K562 (cell line): ENCODE data around the gene HLCS. TPM values are rescaled to one million over a fixed set of nuclear protein-coding genes. Genes with fewer than 3 reads are reported as not detected.

ENCODE experiments used
- ATAC-seq: fragments of 200-7000 bp; cut with Tn5 transposase; 3 replicates; pipeline ENCODE4 v1.9.1; 2020; ENCODE audit warnings: moderate library complexity
- BruUV-seq: library from RNA; stranded (reverse); fragments of 400-500 nt; replicated peaks from 2 replicates; lab custom pipeline; 2021; lab: Mats Ljungman, UMichigan
- CTCF ChIA-PET: fragments of 300-600 bp; formaldehyde crosslinking; extraction: SDS; loops from one replicate; lab custom pipeline; 2021; ENCODE audit warnings: low intra/inter-chr PET ratio; lab: Yijun Ruan, JAX
- POLR2A ChIA-PET: fragments of 300-600, 350-650 bp; sonication (Branson Sonifier 250); formaldehyde crosslinking; extraction: SDS; loops from one replicate; lab custom pipeline; 2021; ENCODE audit warnings: antibody characterized with exemption, inconsistent platforms; lab: Yijun Ruan, JAX
- DNase-seq, 4 experiments: peaks; one replicate each; pipeline versions ENCODE4 v3.0.0 to v3.0.0-alpha.2; 2011 to 2018; ENCODE audit warnings: low spot score in 3 of 4, mixed read lengths in 3 of 4; ENCODE audit errors: extremely low read depth in 1 of 4
- FAIRE-seq: peaks from 2 replicates; lab custom pipeline; 2011; peaks lifted over from hg19 to GRCh38; lab: Jason Lieb, UNC
- H2AFZ ChIP-seq: 2 replicates; pipeline ENCODE4 v1.6.0; 2011; ENCODE audit warnings: low read depth, low read length, control low read depth, inconsistent platforms
- H3K27ac ChIP-seq: fragments of 200-600 bp; 3 replicates; pipeline ENCODE4 v1.8.0; 2011; ENCODE audit warnings: low read depth, mild to moderate bottlenecking, control low read depth, inconsistent platforms, low read length, moderate library complexity, mixed read lengths; ENCODE audit errors: extremely low read depth
- H3K27me3 ChIP-seq, 2 experiments: fragments of 300-600 bp in 1 of 2; 2 replicates in 1 of 2; 3 replicates in 1 of 2; pipeline versions ENCODE4 v1.6.0 to v1.8.0; 2011; ENCODE audit warnings: inconsistent platforms in 2 of 2, low read length in 2 of 2, mild to moderate bottlenecking in 1 of 2, mixed read lengths in 1 of 2, moderate library complexity in 1 of 2; ENCODE audit not compliant: control insufficient read depth in 2 of 2, insufficient read depth in 2 of 2
- H3K36me3 ChIP-seq: fragments of 300-600 bp; 3 replicates; pipeline ENCODE4 v1.8.0; 2011; ENCODE audit warnings: mild to moderate bottlenecking, low read length, inconsistent platforms; ENCODE audit not compliant: control insufficient read depth, insufficient read depth
- H3K4me1 ChIP-seq, 2 experiments: fragments of 200-600 bp in 1 of 2; replicated peaks in 1 of 2; 2 replicates in 1 of 2; 3 replicates in 1 of 2; pipeline versions ENCODE4 v1.5.1 to v1.8.0; 2011; ENCODE audit warnings: inconsistent platforms in 2 of 2, low read length in 2 of 2, mild to moderate bottlenecking in 1 of 2, mixed read lengths in 1 of 2, moderate library complexity in 1 of 2; ENCODE audit not compliant: control insufficient read depth in 2 of 2, insufficient read depth in 2 of 2
- H3K4me2 ChIP-seq: 2 replicates; pipeline ENCODE4 v1.6.1; 2011; ENCODE audit warnings: low read length, control low read depth, inconsistent platforms, mixed read lengths; ENCODE audit not compliant: insufficient read depth
- H3K4me3 ChIP-seq: fragments of 200-600 bp; sonication (generic), shearing (Covaris generic); 2 replicates; pipeline ENCODE4 v1.5.1; 2016; ENCODE audit warnings: control low read depth, inconsistent platforms
- H3K79me2 ChIP-seq: fragments of 200-600 bp; 3 replicates; pipeline ENCODE4 v1.8.0; 2011; ENCODE audit warnings: low read length, inconsistent platforms; ENCODE audit not compliant: control insufficient read depth, insufficient read depth
- H3K9ac ChIP-seq, 2 experiments: 2 replicates each; pipeline versions ENCODE4 v1.6.0 to v1.6.1; 2011; ENCODE audit warnings: low read depth in 2 of 2, low read length in 2 of 2, control low read depth in 1 of 2, inconsistent platforms in 1 of 2, mild to moderate bottlenecking in 1 of 2, mixed read lengths in 1 of 2; ENCODE audit not compliant: insufficient read depth in 1 of 2
- H3K9me1 ChIP-seq: one replicate; pipeline ENCODE4 v1.6.0; 2011; ENCODE audit warnings: inconsistent platforms, mild to moderate bottlenecking, low read length, moderate library complexity; ENCODE audit not compliant: control insufficient read depth, insufficient read depth
- H3K9me3 ChIP-seq: replicated peaks from 2 replicates; pipeline ENCODE4 v1.5.1; 2011; ENCODE audit warnings: low read depth, low read length, inconsistent platforms; ENCODE audit not compliant: control insufficient read depth, insufficient read depth
- H4K20me1 ChIP-seq: replicated peaks from 2 replicates; pipeline ENCODE4 v1.6.1; 2011; ENCODE audit warnings: low read length, inconsistent platforms, mixed read lengths; ENCODE audit not compliant: control insufficient read depth, insufficient read depth
- ARID4B ChIP-seq: sonication (generic); formaldehyde crosslinking; IDR thresholded peaks from 2 replicates; pipeline ENCODE4 v1.8.0; 2022; ENCODE audit warnings: mild to moderate bottlenecking, missing genetic modification reagents
- FIP1L1 ChIP-seq: fragments of 200-400 bp; formaldehyde crosslinking; IDR thresholded peaks from 2 replicates; pipeline ENCODE4 v1.6.1; 2018; ENCODE audit warnings: mild to moderate bottlenecking, low read depth, low read length; ENCODE audit not compliant: poor library complexity, severe bottlenecking
- KAT8 ChIP-seq: fragments of 450-650 bp; IDR thresholded peaks from 2 replicates; pipeline ENCODE4 v1.6.1; 2016; ENCODE audit warnings: low read depth, mild to moderate bottlenecking
- ZNF124 ChIP-seq: sonication (generic); formaldehyde crosslinking; IDR thresholded peaks from 2 replicates; pipeline ENCODE4 v1.8.1; 2022; ENCODE audit warnings: missing genetic modification reagents
- ZNF184 ChIP-seq: sonication (generic); formaldehyde crosslinking; IDR thresholded peaks from 2 replicates; pipeline ENCODE4 v1.5.0; 2020; ENCODE audit warnings: missing genetic modification reagents
- WGBS: fragments of 100-300 bp; shearing (Covaris generic); methylation state at CpG from one replicate; pipeline ENCODE4 v1.1.6; 2016; ENCODE audit warnings: low coverage, mixed read lengths; ENCODE audit not compliant: insufficient coverage; ENCODE audit errors: missing lambda C conversion rate; 5-methylcytosine and 5-hydroxymethylcytosine counted together
- in situ Hi-C: fragments of 300-500 bp; cut with MboI; formaldehyde crosslinking; loops from 4 replicates; pipeline ENCODE4 v1.15.0; 2018; ENCODE audit warnings: inconsistent platforms, mixed read lengths
- intact Hi-C: fragments of 100-400 bp; cut with micrococcal nuclease; formaldehyde crosslinking; loops from 2 replicates; pipeline ENCODE4 v1.14.2; 2022
- polyA plus RNA-seq, 8 experiments: library from polyadenylated mRNA; depleted of rRNA in 4 of 8; stranded (reverse) in 5 of 8; unstranded in 3 of 8; fragments of >200 nt; fragmentation: Nextera tagmentation in 2 of 8; fragmentation: Illumina TruSeq in 1 of 8; extraction: Ambion mirVana in 2 of 8; extraction: Trizol in 1 of 8; gene quantifications; 2 replicates each; pipeline versions ENCODE4 v1.2.1 to v1.2.3, GENCODE V29; 2011 to 2014; ENCODE audit warnings: inconsistent platforms in 1 of 8, missing spikeins in 1 of 8
- total RNA-seq, 7 experiments: library from RNA; depleted of rRNA in 6 of 7; stranded (reverse); fragments of >200 nt in 6 of 7; fragmentation: Illumina TruSeq in 2 of 7; extraction: Trizol in 2 of 7; gene quantifications; 2 replicates each; pipeline versions ENCODE4 v1.2.1 to v1.2.3, GENCODE V29; 2011 to 2021; ENCODE audit warnings: low replicate concordance in 1 of 7
- TF ChIP-seq, protein P1 (sequence below): sonication (generic); formaldehyde crosslinking; IDR thresholded peaks from 2 replicates; pipeline ENCODE4 v1.8.1; 2023; ENCODE audit warnings: mild to moderate bottlenecking, missing genetic modification reagents

Gene HLCS
- total and polyA plus RNA-seq, 9 of the 15 experiments (the other 6 are each of a cell fraction or from before 2014, with no cell fraction given) = 3.0 to 21.5 (median 17.1) TPM

DNA sequence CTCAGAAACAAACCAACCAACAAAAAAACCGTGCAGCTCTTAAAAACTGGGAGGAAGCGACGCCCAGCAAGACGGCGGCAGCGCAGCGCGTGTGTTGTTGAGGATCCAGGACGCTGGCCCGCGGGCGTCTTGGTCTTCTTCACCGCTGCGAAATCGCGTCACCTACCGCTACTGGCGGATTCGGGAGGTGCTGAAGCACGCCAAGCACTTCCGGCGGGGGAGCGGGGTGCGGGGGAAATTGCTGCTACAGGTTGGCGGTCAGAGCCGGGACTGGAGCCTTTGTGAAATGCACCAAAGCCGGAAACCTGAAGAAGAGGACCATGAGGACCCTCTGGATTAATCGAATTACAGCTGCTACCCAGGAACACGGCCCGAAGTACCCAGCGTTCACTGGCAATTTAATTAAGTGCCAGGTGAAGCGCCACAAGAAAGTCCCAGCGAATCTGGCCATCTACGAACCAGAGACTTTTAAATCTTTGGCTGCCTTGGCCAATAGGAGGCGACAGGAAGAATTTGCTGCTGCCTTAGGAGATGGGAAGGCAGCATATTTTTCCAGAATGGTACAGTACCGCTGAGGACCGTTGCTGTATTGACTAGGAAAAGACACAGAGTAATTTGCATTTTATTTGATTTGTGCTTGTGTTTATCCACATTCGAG is 28.2 kb upstream of the HLCS start:
- H3K36me3 ChIP-seq = no peaks in the 10 kb centered on the region
- H3K79me2 ChIP-seq = no peaks in the 10 kb centered on the region
- no peak overlapping the region for H3K4me3 ChIP-seq
- ChIA-PET POLR2A (interaction anchor here (0.8 to 1.1 kb wide), 2 partner anchors 100 to 618 kb away, joined by 3 read pairs; no protein-coding TSS in a partner anchor), CTCF (no interaction called here)
- no peaks in the 10 kb centered on the region for H3K9me1 ChIP-seq
- no peak overlapping the region for H3K4me2 ChIP-seq
- no peaks in the 10 kb centered on the region for H4K20me1 ChIP-seq
- no peak overlapping the region for H2AFZ ChIP-seq
- in situ Hi-C loops (no loop called here), intact Hi-C loops (no loop called here)
- no peaks in the 10 kb centered on the region for H3K27me3 ChIP-seq
- FAIRE-seq (no peak), ATAC-seq (no peak), DNase-seq (no peak)
- TF ChIP-seq KAT8 = no peak
- TF ChIP-seq, protein P1, sequence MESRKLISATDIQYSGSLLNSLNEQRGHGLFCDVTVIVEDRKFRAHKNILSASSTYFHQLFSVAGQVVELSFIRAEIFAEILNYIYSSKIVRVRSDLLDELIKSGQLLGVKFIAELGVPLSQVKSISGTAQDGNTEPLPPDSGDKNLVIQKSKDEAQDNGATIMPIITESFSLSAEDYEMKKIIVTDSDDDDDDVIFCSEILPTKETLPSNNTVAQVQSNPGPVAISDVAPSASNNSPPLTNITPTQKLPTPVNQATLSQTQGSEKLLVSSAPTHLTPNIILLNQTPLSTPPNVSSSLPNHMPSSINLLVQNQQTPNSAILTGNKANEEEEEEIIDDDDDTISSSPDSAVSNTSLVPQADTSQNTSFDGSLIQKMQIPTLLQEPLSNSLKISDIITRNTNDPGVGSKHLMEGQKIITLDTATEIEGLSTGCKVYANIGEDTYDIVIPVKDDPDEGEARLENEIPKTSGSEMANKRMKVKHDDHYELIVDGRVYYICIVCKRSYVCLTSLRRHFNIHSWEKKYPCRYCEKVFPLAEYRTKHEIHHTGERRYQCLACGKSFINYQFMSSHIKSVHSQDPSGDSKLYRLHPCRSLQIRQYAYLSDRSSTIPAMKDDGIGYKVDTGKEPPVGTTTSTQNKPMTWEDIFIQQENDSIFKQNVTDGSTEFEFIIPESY (CRISPR knock-in tag) = peak; percentile 88
- no peak overlapping the region for H3K9ac ChIP-seq
- H3K9me3 ChIP-seq = no peaks in the 10 kb centered on the region
- WGBS = 80% methylated on average over 34 of the region's 38 CpGs
- no TSS peak for BruUV-seq
- peaks cover 7 to 16% of the 10 kb centered on the region in 2 experiments for H3K4me1 ChIP-seq
- no peak overlapping the region for H3K27ac ChIP-seq

DNA sequence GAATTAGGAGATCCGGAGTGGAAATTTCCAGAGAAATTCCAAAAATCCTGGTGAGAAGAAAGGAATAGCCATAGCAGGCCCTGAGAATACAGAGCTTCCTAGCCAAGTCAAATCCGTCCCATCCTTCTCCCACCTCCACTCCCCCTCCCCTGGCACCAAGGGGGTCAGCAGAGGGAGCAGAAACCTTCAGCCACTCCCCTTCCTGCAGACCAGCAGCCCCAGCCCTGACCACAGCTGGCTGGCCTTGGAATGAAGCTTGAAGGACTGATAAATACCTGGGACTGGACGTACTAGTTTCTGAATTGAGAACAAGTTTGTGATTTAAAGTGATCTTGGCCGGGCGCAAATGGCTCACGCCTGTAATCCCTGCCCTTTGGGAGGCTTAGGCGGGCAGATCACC is 26.2 kb upstream of the HLCS start:
- no peaks in the 10 kb centered on the region for H4K20me1 ChIP-seq
- H2AFZ ChIP-seq = peak overlapping the region; percentile 68
- ChIA-PET CTCF (no interaction called here), POLR2A (no interaction called here)
- H3K9me1 ChIP-seq = no peaks in the 10 kb centered on the region
- no peak for ATAC-seq
- TF ChIP-seq ARID4B (CRISPR knock-in tag) = no peak
- TF ChIP-seq ZNF184 = no peak
- TF ChIP-seq ZNF124 (CRISPR knock-in tag) = no peak
- no peak for TF ChIP-seq FIP1L1
- no peak for FAIRE-seq
- no peaks in the 10 kb centered on the region for H3K9me3 ChIP-seq
- H3K9ac ChIP-seq = peak overlapping the region in 1 of 2 experiments; percentile 17; a peak in 1 of 4 replicates
- in situ Hi-C loops = no loop called here
- H3K27ac ChIP-seq = no peak overlapping the region
- H3K4me2 ChIP-seq = no peak overlapping the region
- H3K27me3 ChIP-seq = no peaks in the 10 kb centered on the region
- no peak overlapping the region for H3K4me3 ChIP-seq
- intact Hi-C loops = no loop called here
- BruUV-seq = no TSS peak
- H3K79me2 ChIP-seq = peaks cover 3% of the 10 kb centered on the region; the same call in 2 of the 3 replicates
- H3K4me1 ChIP-seq = peaks cover 7 to 23% of the 10 kb centered on the region in 2 experiments
- 73% methylated on average over 7 of the region's 7 CpGs for WGBS
- H3K36me3 ChIP-seq = no peaks in the 10 kb centered on the region
- DNase-seq = no peak
